C4-2B (cell line): ENCODE data around the gene CEACAM7.

Experiments
- ZFX ChIP-seq: fragments of 450-650 bp; IDR thresholded peaks from 2 replicates; pipeline ENCODE4 v1.6.1; 2017
- TF ChIP-seq, protein P1 (sequence below): fragments of 450-650 bp; conservative IDR thresholded peaks from 2 replicates; pipeline ENCODE4 v1.5.1; 2017; ENCODE audit warnings: mild to moderate bottlenecking

GRCh38 chr19:41695745-41696144 is 7.7 kb upstream of the CEACAM7 start:
- TF ChIP-seq, protein P1, sequence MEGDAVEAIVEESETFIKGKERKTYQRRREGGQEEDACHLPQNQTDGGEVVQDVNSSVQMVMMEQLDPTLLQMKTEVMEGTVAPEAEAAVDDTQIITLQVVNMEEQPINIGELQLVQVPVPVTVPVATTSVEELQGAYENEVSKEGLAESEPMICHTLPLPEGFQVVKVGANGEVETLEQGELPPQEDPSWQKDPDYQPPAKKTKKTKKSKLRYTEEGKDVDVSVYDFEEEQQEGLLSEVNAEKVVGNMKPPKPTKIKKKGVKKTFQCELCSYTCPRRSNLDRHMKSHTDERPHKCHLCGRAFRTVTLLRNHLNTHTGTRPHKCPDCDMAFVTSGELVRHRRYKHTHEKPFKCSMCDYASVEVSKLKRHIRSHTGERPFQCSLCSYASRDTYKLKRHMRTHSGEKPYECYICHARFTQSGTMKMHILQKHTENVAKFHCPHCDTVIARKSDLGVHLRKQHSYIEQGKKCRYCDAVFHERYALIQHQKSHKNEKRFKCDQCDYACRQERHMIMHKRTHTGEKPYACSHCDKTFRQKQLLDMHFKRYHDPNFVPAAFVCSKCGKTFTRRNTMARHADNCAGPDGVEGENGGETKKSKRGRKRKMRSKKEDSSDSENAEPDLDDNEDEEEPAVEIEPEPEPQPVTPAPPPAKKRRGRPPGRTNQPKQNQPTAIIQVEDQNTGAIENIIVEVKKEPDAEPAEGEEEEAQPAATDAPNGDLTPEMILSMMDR, result no peak
- TF ChIP-seq ZFX, result no peak
